Mucosa of descending colon (tissue), 3 donors: ENCODE data around the gene SSBP3. TPM values are rescaled to one million over a fixed set of nuclear protein-coding genes. Genes with fewer than 3 reads are reported as not detected.

Experiments
- ATAC-seq: fragments of 200-7000 bp; cut with Tn5 transposase; one replicate; pipeline ENCODE4 v1.9.1; 2020; ENCODE audit warnings: mild to moderate bottlenecking, moderate library complexity
- DNase-seq, 3 donors: peaks; one replicate each; pipeline ENCODE4 v3.0.0-alpha.2; 2020
- H3K36me3 ChIP-seq: fragments of 200-600 bp; one replicate; pipeline ENCODE4 v1.8.0; 2021; ENCODE audit warnings: low read depth, mild to moderate bottlenecking
- H3K4me1 ChIP-seq: fragments of 200-600 bp; one replicate; pipeline ENCODE4 v1.8.0; 2021; ENCODE audit warnings: low read depth, mild to moderate bottlenecking
- H3K4me3 ChIP-seq: fragments of 200-600 bp; one replicate; pipeline ENCODE4 v1.8.0; 2021; ENCODE audit warnings: mild to moderate bottlenecking
- H3K9me3 ChIP-seq: fragments of 200-600 bp; one replicate; pipeline ENCODE4 v1.8.0; 2021; ENCODE audit warnings: mild to moderate bottlenecking
- CTCF ChIP-seq: fragments of 200-600 bp; IDR thresholded peaks from one replicate; pipeline ENCODE4 v1.8.0; 2022; ENCODE audit warnings: antibody characterized with exemption, mild to moderate bottlenecking
- intact Hi-C, 2 donors: fragments of 100-400 bp; cut with DNase I in 1 of 2; cut with micrococcal nuclease in 1 of 2; formaldehyde crosslinking; loops; one replicate each; pipeline versions ENCODE4 v1.11.0 to v1.11.1; 2022; cut with DNase I, micrococcal nuclease
- total RNA-seq, 3 donors: library from RNA; stranded (reverse); fragmentation: NEBNext Ultra II Directional in 2 of 3; extraction: Animal tissue kit (Norgen Biotek cat#: 25700) in 2 of 3; gene quantifications; one replicate each; pipeline versions ENCODE4 v1.2.1 to v1.2.4, GENCODE V29; 2021 to 2023
- donor health status: DM: no; HTN: no; CAD: no; lungs with moderate emphysema.
- donor health status: DM: no; HTN: no; CAD: no.
- donor health status: DM: no; HTN: yes; CAD: no.

Gene SSBP3
- total RNA-seq, 3 donors from 2014 or later: 77.8 to 85.1 (median 82.0) TPM

- TF ChIP-seq CTCF: no peak
- ATAC-seq: no peak
- no peak overlapping the region for H3K4me3 ChIP-seq
- no peaks in the 10 kb centered on the region for H3K9me3 ChIP-seq
- no peaks in the 10 kb centered on the region for H3K36me3 ChIP-seq
- intact Hi-C loops: no loop called here
- DNase-seq: no peak
- H3K4me1 ChIP-seq: peaks cover 16% of the 10 kb centered on the region
Observed at GRCh38 chr1:54384471-54384870, 21.7 kb downstream of the SSBP3 start.

- Histone ChIP-seq H3K36me3 (no peaks in the 10 kb centered on the region), H3K4me1 (peaks cover 24% of the 10 kb centered on the region), H3K4me3 (no peak overlapping the region), H3K9me3 (no peaks in the 10 kb centered on the region)
- ATAC-seq: no peak
- no peak for TF ChIP-seq CTCF
- intact Hi-C loops: no loop called here
- DNase-seq: no peak
Observed at GRCh38 chr1:54381524-54381923, 24.7 kb downstream of the SSBP3 start.

- H3K4me3 ChIP-seq: no peak overlapping the region
- DNase-seq (no peak), ATAC-seq (no peak)
- H3K36me3 ChIP-seq: no peaks in the 10 kb centered on the region
- intact Hi-C loops: no loop called here
- H3K4me1 ChIP-seq: peaks cover 22% of the 10 kb centered on the region
- TF ChIP-seq CTCF: no peak
- no peaks in the 10 kb centered on the region for H3K9me3 ChIP-seq
Observed at GRCh38 chr1:54380290-54380882, 25.8 kb downstream of the SSBP3 start.

- Histone ChIP-seq H3K4me1 (peaks cover 16% of the 10 kb centered on the region), H3K36me3 (no peaks in the 10 kb centered on the region), H3K4me3 (no peak overlapping the region), H3K9me3 (no peaks in the 10 kb centered on the region)
- DNase-seq: no peak
- no peak for TF ChIP-seq CTCF
- intact Hi-C loops: no loop called here
- no peak for ATAC-seq
Observed at GRCh38 chr1:54379555-54380289, 26.5 kb downstream of the SSBP3 start.

- no peak overlapping the region for H3K4me3 ChIP-seq
- DNase-seq (no peak), ATAC-seq (no peak)
- no peak for TF ChIP-seq CTCF
- H3K4me1 ChIP-seq: peaks cover 16% of the 10 kb centered on the region
- no peaks in the 10 kb centered on the region for H3K36me3 ChIP-seq
- no peaks in the 10 kb centered on the region for H3K9me3 ChIP-seq
- intact Hi-C loops: no loop called here
Observed at GRCh38 chr1:54378874-54379554, 27.2 kb downstream of the SSBP3 start.
